Prostate gland (tissue), 2 donors: ENCODE data around the gene STEAP3. TPM values are rescaled to one million over a fixed set of nuclear protein-coding genes. Genes with fewer than 3 reads are reported as not detected.
A peak's percentile ranks its signal among the peaks of the same experiment; 100 is the strongest.

Experiments
- DNase-seq: peaks from one replicate; pipeline ENCODE4 v3.0.0-alpha.2; 2019; ENCODE audit warnings: low spot score
- H3K27ac ChIP-seq, 2 donors: fragments of 200-600 bp; sonication (generic); 2 replicates each; pipeline ENCODE4 v1.5.1; 2017 to 2019
- H3K27me3 ChIP-seq: fragments of 200-600 bp; sonication (generic); replicated peaks from 2 replicates; pipeline ENCODE4 v1.5.1; 2019; ENCODE audit not compliant: insufficient read depth
- H3K36me3 ChIP-seq, 2 donors: fragments of 200-600 bp; sonication (generic); 1 replicate in 1 of 2; 2 replicates in 1 of 2; pipeline versions ENCODE4 v1.5.1 to v1.8.1; 2017 to 2019
- H3K4me1 ChIP-seq: fragments of 200-600 bp; sonication (generic); replicated peaks from 2 replicates; pipeline ENCODE4 v1.5.1; 2019
- H3K4me3 ChIP-seq, 2 donors: fragments of 200-600 bp; sonication (generic); 2 replicates each; pipeline ENCODE4 v1.5.1; 2017 to 2019
- H3K9me3 ChIP-seq: fragments of 200-600 bp; sonication (generic); 2 replicates; pipeline ENCODE4 v1.5.1; 2017
- CTCF ChIP-seq, 4 experiments: fragments of 200-600 bp in 2 of 4; fragments of 450-650 bp in 2 of 4; sonication (generic) in 2 of 4; IDR thresholded peaks; 1 replicate in 3 of 4; 2 replicates in 1 of 4; pipeline ENCODE4 v1.5.1; 2016 to 2019; ENCODE audit warnings: antibody characterized with exemption in 4 of 4, mild to moderate bottlenecking in 2 of 4, moderate library complexity in 2 of 4
- POLR2A ChIP-seq: fragments of 450-650 bp; IDR thresholded peaks from one replicate; pipeline ENCODE4 v1.6.1; 2016; ENCODE audit warnings: antibody characterized with exemption, mild to moderate bottlenecking
- POLR2AphosphoS5 ChIP-seq: sonication (generic); formaldehyde crosslinking; IDR thresholded peaks from one replicate; pipeline ENCODE4 v1.6.1; 2017; ENCODE audit warnings: antibody characterized with exemption
- WGBS: methylation state at CpG from one replicate; pipeline ENCODE4 v1.1.5; 2018; 5-methylcytosine and 5-hydroxymethylcytosine counted together
- intact Hi-C: fragments of 100-400 bp; cut with DNase I; formaldehyde crosslinking; loops from one replicate; pipeline ENCODE4 v1.14.2; 2022
- total RNA-seq, 2 donors: library from RNA; depleted of rRNA; stranded (reverse); fragments of >200 nt; gene quantifications; one replicate each; pipeline ENCODE4 v1.1.0, GENCODE V29; 2016

STEAP3 gene
- total RNA-seq, 2 donors from 2014 or later: 15.3 to 25.1 TPM

GRCh38 chr2:119216994-119217393, 6.6 kb upstream of the STEAP3 start:
- TF ChIP-seq CTCF (IDR thresholded peaks at IDR 0.05) (no peak), POLR2AphosphoS5 (no peak), POLR2A (no peak)
- 68% methylated on average over 5 of the region's 5 CpGs for WGBS
- Histone ChIP-seq H3K36me3 (no peaks in the 10 kb centered on the region), H3K4me1 (no peaks in the 10 kb centered on the region), H3K9me3 (no peaks in the 10 kb centered on the region), H3K4me3 (no peak overlapping the region), H3K27ac (no peak overlapping the region), H3K27me3 (no peaks in the 10 kb centered on the region)
- intact Hi-C loops: no loop called here
- no peak for DNase-seq

GRCh38 chr2:119218478-119219064, 5.1 kb upstream of the STEAP3 start:
- H3K36me3 ChIP-seq: no peaks in the 10 kb centered on the region
- no peaks in the 10 kb centered on the region for H3K9me3 ChIP-seq
- H3K27ac ChIP-seq: no peak overlapping the region
- intact Hi-C loops: no loop called here
- no peaks in the 10 kb centered on the region for H3K27me3 ChIP-seq
- TF ChIP-seq POLR2A (no peak), CTCF (IDR thresholded peaks at IDR 0.05) (peak in 3 of 4 experiments; percentile 11 to 40 (median 38))
- H3K4me1 ChIP-seq: no peaks in the 10 kb centered on the region
- no peak overlapping the region for H3K4me3 ChIP-seq
- DNase-seq: peak; percentile 55
- WGBS: 30% methylated on average over 6 of the region's 6 CpGs

- DNase-seq: no peak
- peaks cover 5% of the 10 kb centered on the region for H3K4me1 ChIP-seq
- no peak overlapping the region for H3K4me3 ChIP-seq
- H3K27ac ChIP-seq: no peak overlapping the region
- TF ChIP-seq CTCF (IDR thresholded peaks at IDR 0.05) (no peak), POLR2AphosphoS5 (no peak), POLR2A (no peak)
- no peaks in the 10 kb centered on the region for H3K27me3 ChIP-seq
- no peaks in the 10 kb centered on the region for H3K36me3 ChIP-seq
- intact Hi-C loops: loop anchor here (5.0 kb wide), 1 partner anchor 42 kb away; no protein-coding TSS in a partner anchor
- H3K9me3 ChIP-seq: no peaks in the 10 kb centered on the region
- 53% methylated on average over 6 of the region's 6 CpGs for WGBS
Observed at GRCh38 chr2:119219873-119220272, 3.8 kb upstream of the STEAP3 start.

GRCh38 chr2:119220720-119221301, 2.8 kb upstream of the STEAP3 start:
- no peaks in the 10 kb centered on the region for H3K36me3 ChIP-seq
- 92% methylated on average over 2 of the region's 2 CpGs for WGBS
- DNase-seq: no peak
- H3K9me3 ChIP-seq: no peaks in the 10 kb centered on the region
- no peaks in the 10 kb centered on the region for H3K27me3 ChIP-seq
- no peak overlapping the region for H3K4me3 ChIP-seq
- H3K4me1 ChIP-seq: peaks cover 5% of the 10 kb centered on the region
- H3K27ac ChIP-seq: no peak overlapping the region
- intact Hi-C loops: loop anchor here (5.0 kb wide), 1 partner anchor 41 kb away; no protein-coding TSS in a partner anchor
- TF ChIP-seq POLR2A: no peak
- no peak for TF ChIP-seq CTCF (IDR thresholded peaks at IDR 0.05)
- TF ChIP-seq POLR2AphosphoS5: no peak

- no peak for TF ChIP-seq CTCF (IDR thresholded peaks at IDR 0.05)
- TF ChIP-seq POLR2AphosphoS5: no peak
- TF ChIP-seq POLR2A: no peak
- Histone ChIP-seq H3K27ac (no peak overlapping the region), H3K4me1 (peaks cover 5% of the 10 kb centered on the region), H3K9me3 (no peaks in the 10 kb centered on the region), H3K27me3 (no peaks in the 10 kb centered on the region), H3K36me3 (no peaks in the 10 kb centered on the region), H3K4me3 (no peak overlapping the region)
- DNase-seq: no peak
- intact Hi-C loops: loop anchor here (5.0 kb wide), 1 partner anchor 41 kb away; no protein-coding TSS in a partner anchor
- 70% methylated on average over 5 of the region's 5 CpGs for WGBS
Observed at GRCh38 chr2:119221609-119222008, 2.0 kb upstream of the STEAP3 start.
